OCI-LY7 (cell line): ENCODE measurements around the gene ZIM2. TPM values are rescaled to one million over a fixed set of nuclear protein-coding genes. Genes with fewer than 3 reads are reported as not detected.

Source experiments
- BruUV-seq: library from RNA; stranded (reverse); fragments of 400-500 nt; replicated peaks from 2 replicates; lab custom pipeline; 2021; lab: Mats Ljungman, UMichigan
- CTCF ChIA-PET: fragments of 300-600 bp; sonication (Branson Sonifier 250); formaldehyde crosslinking; loops from one replicate; lab custom pipeline; 2022; ENCODE audit warnings: antibody characterized with exemption; ENCODE audit not compliant: unreplicated experiment; lab: Charles Lee
- POLR2A ChIA-PET: fragments of 300-600 bp; sonication (Branson Sonifier 250); formaldehyde crosslinking; loops from one replicate; lab custom pipeline; 2022; ENCODE audit warnings: antibody characterized with exemption; lab: Charles Lee
- DNase-seq: peaks from one replicate; pipeline ENCODE4 v3.0.0-alpha.2; 2015; ENCODE audit warnings: low spot score
- H2AFZ ChIP-seq: fragments of 200-600 bp; sonication (generic), shearing (Covaris generic); 2 replicates; pipeline ENCODE4 v1.6.1; 2014; ENCODE audit warnings: mild to moderate bottlenecking, antibody characterized with exemption, low read length, moderate library complexity
- H3K27ac ChIP-seq: fragments of 200-600 bp; sonication (generic); 2 replicates; pipeline ENCODE4 v1.5.1; 2014; ENCODE audit warnings: mixed run types, low read depth, mild to moderate bottlenecking, moderate library complexity, low read length, inconsistent platforms; ENCODE audit not compliant: poor library complexity, severe bottlenecking
- H3K36me3 ChIP-seq: fragments of 200-600 bp; sonication (generic); 2 replicates; pipeline ENCODE4 v1.6.1; 2014; ENCODE audit warnings: mild to moderate bottlenecking, antibody characterized with exemption, low read length, moderate library complexity, mixed read lengths; ENCODE audit not compliant: insufficient read depth
- H3K4me1 ChIP-seq: fragments of 200-600 bp; sonication (generic); 2 replicates; pipeline ENCODE4 v1.5.1; 2014; ENCODE audit warnings: mild to moderate bottlenecking, low read length; ENCODE audit not compliant: insufficient read depth, poor library complexity, severe bottlenecking
- H3K4me2 ChIP-seq: fragments of 200-600 bp; sonication (generic); 2 replicates; pipeline ENCODE4 v1.6.1; 2014; ENCODE audit warnings: mild to moderate bottlenecking, low read length
- H3K4me3 ChIP-seq: fragments of 200-600 bp; sonication (generic); 2 replicates; pipeline ENCODE4 v1.5.1; 2014; ENCODE audit warnings: mild to moderate bottlenecking, low read depth, low read length; ENCODE audit not compliant: poor library complexity, severe bottlenecking
- H3K79me2 ChIP-seq: fragments of 200-600 bp; sonication (generic); 2 replicates; pipeline ENCODE4 v1.6.1; 2016; ENCODE audit warnings: low read depth, mild to moderate bottlenecking, low read length, moderate library complexity, mixed read lengths; ENCODE audit not compliant: insufficient read depth
- H3K9me2 ChIP-seq: fragments of 200-600 bp; sonication (generic); 2 replicates; pipeline ENCODE4 v1.6.1; 2016; ENCODE audit warnings: mild to moderate bottlenecking, low read length, mixed read lengths; ENCODE audit not compliant: insufficient read depth
- H3K9me3 ChIP-seq: fragments of 200-600 bp; sonication (generic); 2 replicates; pipeline ENCODE4 v1.6.1; 2014; ENCODE audit warnings: mild to moderate bottlenecking, mixed run types, low read length, mixed read lengths
- H4K20me1 ChIP-seq: fragments of 200-600 bp; sonication (generic); 2 replicates; pipeline ENCODE4 v1.6.1; 2014; ENCODE audit warnings: mild to moderate bottlenecking, antibody characterized with exemption, low read length, moderate library complexity, mixed read lengths; ENCODE audit not compliant: insufficient read depth
- CTCF ChIP-seq: fragments of 200-600 bp; sonication (generic); conservative IDR thresholded peaks from 2 replicates; pipeline ENCODE4 v1.5.1; 2014; ENCODE audit warnings: mild to moderate bottlenecking, antibody characterized with exemption, low read length, moderate library complexity, mixed read lengths
- EZH2phosphoT487 ChIP-seq: fragments of 200-600 bp; sonication (generic); IDR thresholded peaks from 2 replicates; pipeline ENCODE4 v1.6.1; 2018; ENCODE audit warnings: low read depth, borderline replicate concordance, mild to moderate bottlenecking, mixed run types, antibody characterized with exemption, low read length, moderate library complexity, mixed read lengths
- intact Hi-C: fragments of 100-400 bp; cut with micrococcal nuclease; formaldehyde crosslinking; loops from one replicate; pipeline ENCODE4 v1.10.0; 2022; ENCODE audit not compliant: unreplicated experiment
- total RNA-seq, 2 experiments: library from RNA; depleted of rRNA in 1 of 2; stranded (reverse); fragments of >200 nt in 1 of 2; shearing (Covaris generic) in 1 of 2; gene quantifications; 2 replicates each; pipeline ENCODE4 v1.2.3, GENCODE V29; 2014 to 2022

The ZIM2 gene
- total RNA-seq, 2 experiments from 2014 or later: not detected

DNA sequence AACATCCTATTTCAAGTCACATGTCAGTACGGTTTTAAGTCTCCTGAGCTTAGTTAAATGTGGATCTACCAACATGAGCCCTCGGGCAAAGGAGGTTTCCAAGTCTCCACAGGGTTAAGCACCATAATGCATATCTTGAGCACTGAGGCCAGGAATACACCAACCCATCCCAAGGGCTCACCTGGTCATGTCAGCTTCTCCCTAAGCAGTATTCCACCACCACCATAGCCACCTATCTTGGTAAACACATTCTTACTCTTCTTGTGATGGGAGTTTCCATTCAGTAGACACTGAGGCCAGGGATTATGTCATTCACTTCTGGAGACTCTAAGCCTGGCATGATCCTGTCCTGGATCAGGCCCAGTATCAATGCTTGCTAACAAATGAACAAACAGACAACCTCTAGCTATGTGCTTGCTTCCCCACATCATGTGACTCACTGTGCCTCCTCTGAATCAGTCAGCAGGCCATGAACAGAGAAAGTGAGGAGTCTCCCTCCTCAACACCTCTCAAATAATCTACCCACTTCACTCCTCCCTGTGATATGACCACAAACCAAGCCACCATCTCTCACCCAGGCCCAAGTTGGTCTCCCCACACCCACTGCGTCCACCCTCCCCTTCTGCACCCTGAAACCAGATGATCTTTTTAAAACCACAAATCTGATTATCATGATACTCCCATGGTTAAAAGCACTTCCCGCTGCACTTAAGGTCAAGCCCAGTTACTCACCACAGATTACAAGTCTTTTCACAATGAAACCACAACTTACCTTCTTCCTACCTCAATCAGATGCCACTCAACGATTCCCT is 5.8 kb downstream of the ZIM2 start:
- Histone ChIP-seq H4K20me1 (no peaks in the 10 kb centered on the region), H3K4me2 (no peak overlapping the region)

DNA sequence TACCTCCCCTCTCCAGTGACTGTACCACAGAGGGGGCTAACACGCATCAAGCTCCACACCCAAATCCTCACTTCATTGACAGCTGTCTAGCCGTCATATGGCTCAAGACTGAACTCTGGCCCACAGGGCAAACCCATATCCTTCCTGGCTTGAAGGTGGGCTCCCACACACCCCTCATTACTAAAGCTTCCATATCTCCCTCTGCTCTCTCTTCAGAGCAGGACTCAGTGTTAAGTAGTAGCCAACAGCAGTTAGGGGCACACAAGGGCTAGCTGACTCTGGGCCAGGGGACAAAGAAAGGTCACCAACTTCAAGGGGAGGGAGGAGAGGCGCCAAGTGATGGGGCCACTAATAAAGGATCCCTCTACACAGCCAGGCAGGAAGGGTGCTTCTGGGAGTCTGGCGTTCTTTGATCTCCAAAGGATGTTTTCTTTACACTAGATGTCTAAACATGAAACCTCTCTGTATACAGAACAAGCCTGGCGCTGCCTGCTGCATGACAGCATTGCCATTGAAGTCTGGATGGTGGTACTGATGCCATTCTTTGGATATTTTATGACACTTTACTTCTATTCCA is 8.1 kb downstream of the ZIM2 start:
- no peaks in the 10 kb centered on the region for H3K36me3 ChIP-seq
- H3K4me3 ChIP-seq: no peak overlapping the region
- no peak overlapping the region for H3K27ac ChIP-seq
- no peak for TF ChIP-seq EZH2phosphoT487
- no peak for TF ChIP-seq CTCF
- H2AFZ ChIP-seq: no peak overlapping the region
- ChIA-PET CTCF (no interaction called here), POLR2A (no interaction called here)
- H3K9me3 ChIP-seq: no peaks in the 10 kb centered on the region
- H3K79me2 ChIP-seq: no peaks in the 10 kb centered on the region
- no TSS peak for BruUV-seq
- no peaks in the 10 kb centered on the region for H4K20me1 ChIP-seq
- H3K4me1 ChIP-seq: no peaks in the 10 kb centered on the region
- H3K9me2 ChIP-seq: no peaks in the 10 kb centered on the region
- no peak for DNase-seq
- intact Hi-C loops: no loop called here
- H3K4me2 ChIP-seq: no peak overlapping the region

More for the DNA sequence above, 5.8 kb downstream of the ZIM2 start:
- TF ChIP-seq EZH2phosphoT487 (no peak), CTCF (no peak)
- POLR2A ChIA-PET: no interaction called here
- H3K4me1 ChIP-seq: no peaks in the 10 kb centered on the region
- intact Hi-C loops: no loop called here
- no peak overlapping the region for H3K27ac ChIP-seq
- DNase-seq: no peak
- no peak overlapping the region for H2AFZ ChIP-seq
- BruUV-seq: no TSS peak
- 0 out of 2 replicates have a peak, but pooled peaks cover 7% of the 10 kb centered on the region for H3K9me3 ChIP-seq
- CTCF ChIA-PET: no interaction called here
- H3K4me3 ChIP-seq: no peak overlapping the region
- no peaks in the 10 kb centered on the region for H3K9me2 ChIP-seq
- H3K36me3 ChIP-seq: no peaks in the 10 kb centered on the region
- no peaks in the 10 kb centered on the region for H3K79me2 ChIP-seq

DNA sequence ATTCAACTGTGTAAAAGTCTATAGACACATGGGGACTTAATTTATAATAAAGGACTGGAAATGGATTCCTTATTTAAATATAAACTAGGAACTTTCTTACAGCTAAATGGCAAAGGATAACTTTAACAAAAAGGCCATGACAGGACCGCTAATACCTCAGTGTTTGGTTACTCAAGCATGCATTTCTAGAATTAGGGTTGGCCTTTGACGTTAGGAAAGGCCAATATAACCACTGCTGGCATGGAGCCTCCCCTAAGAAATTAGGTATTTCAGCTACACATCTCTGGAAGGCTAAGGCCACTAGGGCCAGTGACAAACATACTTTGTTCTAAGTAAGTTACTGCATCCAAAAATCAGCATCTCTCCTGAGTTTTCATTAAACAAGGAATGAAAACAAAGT is 9.3 kb downstream of the ZIM2 start:
- no peaks in the 10 kb centered on the region for H3K9me3 ChIP-seq
- no TSS peak for BruUV-seq
- intact Hi-C loops: no loop called here
- no peaks in the 10 kb centered on the region for H3K9me2 ChIP-seq
- no peak overlapping the region for H3K4me2 ChIP-seq
- H4K20me1 ChIP-seq: no peaks in the 10 kb centered on the region
- ChIA-PET CTCF (no interaction called here), POLR2A (no interaction called here)
- no peak overlapping the region for H3K27ac ChIP-seq
- H3K36me3 ChIP-seq: no peaks in the 10 kb centered on the region
- H3K4me1 ChIP-seq: no peaks in the 10 kb centered on the region
- DNase-seq: no peak
- TF ChIP-seq CTCF (no peak), EZH2phosphoT487 (no peak)
- H2AFZ ChIP-seq: no peak overlapping the region
- no peak overlapping the region for H3K4me3 ChIP-seq
- H3K79me2 ChIP-seq: no peaks in the 10 kb centered on the region
